ENCODE measurements around the gene DNM3.
A peak's percentile ranks its signal among the peaks of the same experiment; 100 is the strongest.

DNM3 gene

DNA sequence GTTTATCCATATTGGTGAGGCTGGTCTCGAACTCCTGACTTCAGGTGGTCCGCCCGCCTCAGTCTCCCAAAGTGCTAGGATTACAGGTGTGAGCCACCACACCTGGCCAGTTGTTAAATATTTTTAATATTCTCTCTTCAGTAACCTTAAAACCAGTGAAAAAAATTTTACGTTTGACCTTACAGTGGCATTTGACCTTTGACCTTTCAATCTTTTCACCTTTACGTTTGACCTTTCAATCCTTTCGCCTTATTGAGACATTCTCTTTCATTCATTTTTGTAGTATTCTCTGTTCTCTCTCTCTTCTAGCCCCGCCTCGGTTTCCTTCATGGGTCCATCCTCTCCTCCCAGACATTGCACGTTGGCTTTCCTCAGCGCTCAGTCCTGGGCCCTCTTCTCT is 277.9 kb downstream of the DNM3 start:
- no peak for FAIRE-seq

GRCh38 chr1:172120381-172120780 is 279.1 kb downstream of the DNM3 start:
- FAIRE-seq = no peak

GRCh38 chr1:172121081-172121717 is 279.9 kb downstream of the DNM3 start:
- no peak for FAIRE-seq

DNA sequence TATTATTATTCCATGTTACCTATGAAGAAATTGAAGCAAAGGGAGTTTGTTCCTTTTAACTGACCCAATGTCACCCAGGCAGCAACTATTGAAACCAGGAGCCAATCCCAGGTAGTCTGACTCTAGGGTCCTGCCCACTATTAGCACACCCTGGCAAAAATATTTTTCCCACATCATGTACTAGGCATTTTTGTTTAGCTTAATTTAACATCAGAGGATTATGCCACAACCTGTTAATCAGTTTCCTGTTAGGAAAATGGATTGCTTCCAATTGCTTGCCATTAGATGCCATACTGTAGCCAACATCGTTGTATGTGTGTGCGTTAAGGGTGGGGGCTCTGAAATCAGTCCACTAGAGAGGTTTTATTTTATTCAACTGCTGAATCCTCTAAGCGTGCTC is 281.1 kb downstream of the DNM3 start:
- no peak for FAIRE-seq

DNA sequence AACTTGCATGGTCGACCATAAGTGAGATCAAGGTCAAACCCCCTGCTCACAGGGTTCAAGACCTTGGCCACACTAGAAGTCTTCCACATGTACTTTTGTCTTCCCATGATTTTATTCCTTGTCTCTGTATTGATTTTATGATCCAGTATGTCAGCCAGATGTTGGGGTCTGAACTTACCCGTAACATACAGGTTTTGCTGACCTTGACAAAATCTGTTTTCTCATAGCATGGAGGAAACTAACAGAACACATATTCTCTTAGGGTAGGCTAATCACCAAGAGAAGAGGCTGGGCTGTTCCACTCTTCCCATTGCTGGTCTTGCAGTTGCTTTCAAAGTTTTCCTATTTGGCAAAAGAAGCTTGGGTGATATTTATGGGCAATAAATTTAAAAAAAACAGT is 284.0 kb downstream of the DNM3 start:
- no peak for FAIRE-seq

DNA sequence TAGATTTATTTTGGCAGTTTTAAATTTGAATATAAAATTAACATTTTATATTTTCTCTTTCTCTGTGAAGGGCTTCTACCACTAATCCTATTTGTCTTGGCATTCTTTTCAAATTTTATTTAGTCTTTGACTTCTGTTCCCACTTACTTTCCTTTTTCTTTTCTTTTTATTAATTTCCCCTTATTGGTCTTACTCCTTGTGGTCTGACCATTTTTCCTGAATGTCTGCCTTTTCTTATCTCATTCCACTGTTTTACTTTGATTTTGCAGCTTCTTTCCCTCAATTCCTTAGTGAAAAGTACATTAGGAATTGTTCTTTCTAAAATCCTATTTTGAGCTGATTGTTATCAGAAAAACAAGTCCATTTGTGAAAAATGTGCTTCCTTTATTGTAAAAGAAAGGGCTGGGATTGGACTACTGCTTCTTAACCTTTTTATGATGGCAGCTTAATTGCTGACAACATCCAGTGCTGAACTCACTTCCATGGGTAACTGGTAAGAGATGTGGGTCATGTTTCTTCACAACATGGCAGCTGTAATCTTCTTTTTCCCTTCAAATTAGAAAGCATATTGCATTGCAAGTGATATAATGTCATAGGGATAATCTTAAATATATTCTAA is 284.6 kb downstream of the DNM3 start:
- FAIRE-seq = no peak

GRCh38 chr1:172132836-172133235 is 291.5 kb downstream of the DNM3 start:
- no peak for FAIRE-seq

DNA sequence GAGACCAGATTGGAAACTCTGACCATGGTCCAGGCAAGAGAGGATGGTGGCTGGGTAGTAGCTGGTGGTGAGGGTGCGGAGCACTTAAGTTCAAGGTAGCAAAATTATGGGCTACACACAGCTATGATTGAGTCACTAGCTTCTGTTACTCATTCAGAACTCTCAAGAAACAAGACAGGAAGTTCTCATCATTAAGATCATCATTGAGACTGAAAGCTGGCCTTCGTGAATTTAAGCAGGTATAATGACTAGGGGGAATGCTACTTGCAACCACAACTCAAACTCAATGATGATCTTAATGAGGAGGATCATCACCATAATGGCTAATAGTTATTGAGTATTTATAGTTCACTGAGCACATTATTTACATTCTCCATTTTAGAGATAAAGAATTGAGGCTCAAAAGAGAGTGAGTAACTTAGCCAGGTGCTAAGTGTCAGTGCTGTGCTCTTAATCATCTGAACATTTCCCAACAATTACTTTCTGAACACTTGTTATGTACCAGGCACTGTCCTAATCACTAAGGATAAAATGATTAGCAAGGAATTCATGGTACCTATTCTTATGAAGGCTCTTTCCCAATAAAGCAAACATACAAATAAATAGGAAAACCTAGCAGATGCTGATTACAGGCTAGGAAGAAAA is 292.9 kb downstream of the DNM3 start:
- FAIRE-seq = no peak

DNA sequence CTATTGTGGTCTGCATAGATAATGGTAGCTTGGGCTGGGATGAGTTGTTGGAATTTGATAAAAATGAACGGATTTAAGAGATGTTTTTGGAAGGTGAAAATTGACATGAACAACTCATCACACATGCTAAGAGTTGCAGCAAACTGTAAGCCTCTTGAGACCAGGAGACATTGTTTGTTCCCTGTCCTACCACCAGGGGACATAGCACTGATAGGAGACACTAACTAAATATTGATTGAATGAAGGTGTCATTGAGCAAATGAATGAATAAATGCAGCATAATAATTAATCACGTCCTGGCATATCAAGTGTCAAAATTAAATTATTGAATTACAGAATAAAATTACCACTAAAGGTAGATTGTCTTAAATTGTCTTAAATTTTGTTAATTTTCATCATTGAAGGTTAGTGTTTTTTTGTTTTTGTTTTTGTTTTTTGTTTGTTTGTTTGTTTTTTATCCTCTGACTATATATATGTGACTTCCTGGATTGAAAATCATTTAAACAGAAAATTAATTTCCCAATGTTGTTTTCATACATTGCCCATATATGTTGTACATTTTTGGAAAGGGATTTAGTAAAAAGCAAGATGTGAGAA is 293.9 kb downstream of the DNM3 start:
- FAIRE-seq = no peak

- no peak for FAIRE-seq
These were observed 294.8 kb downstream of the DNM3 start for GRCh38 chr1:172135978-172136610.

- FAIRE-seq = no peak
These were observed 295.6 kb downstream of the DNM3 start for GRCh38 chr1:172136925-172137324.

DNA sequence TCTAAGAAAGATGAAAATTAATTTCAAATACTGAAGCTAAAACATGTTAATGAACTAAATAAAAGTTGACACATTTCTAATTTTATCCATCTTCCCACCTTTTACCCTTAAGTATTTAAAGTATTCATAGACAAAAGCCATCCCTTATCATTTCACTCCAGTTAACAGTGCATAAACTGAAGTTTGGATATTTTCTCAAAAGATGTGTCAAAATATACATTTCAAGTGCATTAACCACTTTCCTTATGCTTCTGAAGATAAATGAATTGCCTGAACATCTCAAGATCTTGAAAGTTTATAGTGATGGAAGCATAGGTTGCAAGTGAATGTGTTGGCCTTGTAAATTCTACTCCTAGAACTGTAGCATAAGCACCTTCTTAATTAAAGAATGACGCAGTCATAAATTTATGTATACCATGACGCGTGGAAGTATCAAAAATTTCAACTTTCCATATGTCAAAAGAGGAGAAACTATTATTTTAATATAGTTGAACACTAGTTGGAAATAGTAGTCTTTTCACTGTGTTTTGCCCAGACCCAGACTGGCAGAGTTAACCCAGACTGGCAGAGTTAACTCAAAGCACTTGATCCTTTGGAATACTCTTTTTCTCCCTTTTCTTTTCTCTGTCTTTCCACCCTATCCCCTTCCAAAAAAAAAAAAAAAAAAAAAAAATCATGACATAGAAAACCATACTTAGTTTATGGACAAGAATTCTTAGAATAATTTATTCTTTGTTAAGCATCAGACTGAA is 296.6 kb downstream of the DNM3 start:
- no peak for FAIRE-seq

GRCh38 chr1:172138634-172139033 is 297.3 kb downstream of the DNM3 start:
- FAIRE-seq = no peak

DNA sequence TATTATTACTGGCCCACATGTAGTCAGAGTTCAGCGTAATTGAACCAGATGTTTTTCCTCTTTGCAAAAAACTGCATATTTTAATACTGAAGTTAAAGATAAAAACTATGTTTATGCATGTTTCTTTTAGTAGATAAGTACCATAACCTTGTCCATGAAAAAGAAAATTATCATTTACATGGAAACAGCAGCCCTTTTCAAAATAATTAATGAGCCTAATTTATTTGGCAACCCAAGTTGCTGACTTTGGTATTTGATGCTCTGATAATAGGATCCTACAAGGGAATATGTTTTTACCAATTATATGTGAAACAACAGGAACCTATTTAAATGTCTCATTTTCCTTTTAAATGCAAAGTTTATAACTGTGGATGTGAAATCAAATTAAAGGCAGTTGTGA is 297.9 kb downstream of the DNM3 start:
- FAIRE-seq = no peak

DNA sequence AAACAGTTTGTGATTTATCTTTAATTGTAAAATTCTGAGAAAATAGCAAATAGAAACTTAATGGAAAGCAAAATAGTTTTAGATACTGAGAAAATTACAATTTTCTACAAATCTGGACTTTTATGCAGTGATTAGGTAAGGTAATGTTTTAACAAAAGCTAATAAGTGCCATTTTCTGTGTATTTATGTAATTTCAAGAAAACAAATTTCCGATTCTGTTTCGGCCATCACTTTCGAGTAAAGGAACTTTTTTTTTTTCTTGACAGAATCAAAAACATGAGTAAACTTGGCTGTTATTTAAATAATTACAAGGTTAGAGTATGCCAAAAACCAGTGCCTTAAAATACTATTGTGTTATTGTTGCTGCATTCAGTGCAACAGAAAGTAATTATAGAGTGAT is 298.8 kb downstream of the DNM3 start:
- FAIRE-seq = no peak

- FAIRE-seq = no peak
These were observed 299.3 kb downstream of the DNM3 start for GRCh38 chr1:172140591-172140990.

GRCh38 chr1:172141341-172141881 is 300.1 kb downstream of the DNM3 start:
- no peak for FAIRE-seq

GRCh38 chr1:172142324-172142723 is 301.0 kb downstream of the DNM3 start:
- FAIRE-seq = no peak

GRCh38 chr1:172143384-172144055 is 302.2 kb downstream of the DNM3 start:
- FAIRE-seq = no peak

GRCh38 chr1:172144445-172145061 is 303.3 kb downstream of the DNM3 start:
- peak; percentile 99 for FAIRE-seq

- no peak for FAIRE-seq
These were observed 303.9 kb downstream of the DNM3 start for GRCh38 chr1:172145231-172145651.

Data from G401.6 (cell line).